COLO668 (cell line): ENCODE results near the gene KRT25.
A peak's percentile ranks its signal among the peaks of the same experiment; 100 is the strongest.

ENCODE experiments used
- DNase-seq: peaks from one replicate; lab custom pipeline; 2025; ENCODE audit not compliant: unreplicated experiment; lab: John Stamatoyannopoulos, UW

Gene KRT25

GRCh38 chr17:40755231-40755630 lies at the start of gene KRT25:
TSS of gene KRT25 (minus strand) at chr17:40755331. CDS start at chr17:40755271, 60 bp downstream.
- DNase-seq, result no peak

GRCh38 chr17:40803617-40804082 lies 48.5 kb upstream of the KRT25 start:
- peak; percentile 74 for DNase-seq

- DNase-seq, result no peak
Measured at GRCh38 chr17:40801157-40801556, 46.0 kb upstream of the KRT25 start.

- DNase-seq, result no peak
Measured at GRCh38 chr17:40800381-40800780, 45.2 kb upstream of the KRT25 start.

GRCh38 chr17:40799859-40800258 lies 44.7 kb upstream of the KRT25 start, which contains the start of gene KRT28:
TSS of gene KRT28 (minus strand) at chr17:40799959. CDS start at chr17:40799893, 66 bp downstream.
- DNase-seq, result no peak

- no peak for DNase-seq
Measured at GRCh38 chr17:40796846-40797245, 41.7 kb upstream of the KRT25 start.

- no peak for DNase-seq
Measured at GRCh38 chr17:40795019-40795667, 40.0 kb upstream of the KRT25 start.

GRCh38 chr17:40794466-40794865 lies 39.3 kb upstream of the KRT25 start:
- DNase-seq, result no peak

- no peak for DNase-seq
Measured at GRCh38 chr17:40793832-40794231, 38.7 kb upstream of the KRT25 start.

- DNase-seq, result no peak
Measured at GRCh38 chr17:40791787-40792436, 36.8 kb upstream of the KRT25 start.

GRCh38 chr17:40791111-40791510 lies 36.0 kb upstream of the KRT25 start:
- DNase-seq, result no peak

GRCh38 chr17:40782450-40782849 lies 27.3 kb upstream of the KRT25 start, which contains the start of gene KRT27:
TSS of gene KRT27 (minus strand) at chr17:40782550. CDS start at chr17:40782493, 57 bp downstream.
- no peak for DNase-seq

GRCh38 chr17:40779181-40779909 lies 24.2 kb upstream of the KRT25 start:
- peak; percentile 2 for DNase-seq

GRCh38 chr17:40778461-40778860 lies 23.3 kb upstream of the KRT25 start:
- no peak for DNase-seq

GRCh38 chr17:40777971-40778370 lies 22.8 kb upstream of the KRT25 start:
- no peak for DNase-seq

GRCh38 chr17:40777459-40777858 lies 22.3 kb upstream of the KRT25 start:
- DNase-seq, result no peak

- DNase-seq, result no peak
Measured at GRCh38 chr17:40775945-40776344, 20.8 kb upstream of the KRT25 start.

- no peak for DNase-seq
Measured at GRCh38 chr17:40772101-40772500, 17.0 kb upstream of the KRT25 start, which contains the start of gene KRT26. TSS of gene KRT26 (minus strand) at chr17:40772201. CDS start at chr17:40772113, 88 bp downstream.

GRCh38 chr17:40765657-40766056 lies 10.5 kb upstream of the KRT25 start:
- DNase-seq, result no peak

GRCh38 chr17:40763752-40764151 lies 8.6 kb upstream of the KRT25 start:
- no peak for DNase-seq

GRCh38 chr17:40760105-40761016 lies 5.2 kb upstream of the KRT25 start:
- no peak for DNase-seq
